CD14-positive monocyte (primary cell): ENCODE data around the gene SYT7. TPM values are rescaled to one million over a fixed set of nuclear protein-coding genes. Genes with fewer than 3 reads are reported as not detected.

ENCODE experiments used
- DNase-seq, 3 donors: peaks; one replicate each; pipeline ENCODE4 v3.0.0-alpha.2; 2011 to 2022
- H2AFZ ChIP-seq: 2 replicates; pipeline ENCODE4 v1.6.0; 2012; ENCODE audit warnings: mild to moderate bottlenecking, low read depth, low read length, inconsistent platforms; ENCODE audit not compliant: insufficient read depth, poor library complexity, severe bottlenecking
- H3K27ac ChIP-seq, 2 donors: 1 replicate in 1 of 2; 2 replicates in 1 of 2; pipeline ENCODE4 v1.5.1; 2012 to 2013; ENCODE audit warnings: low read length in 2 of 2, control low read depth in 1 of 2, inconsistent platforms in 1 of 2, low read depth in 1 of 2, mild to moderate bottlenecking in 1 of 2
- H3K27me3 ChIP-seq, 2 donors: one replicate each; pipeline versions ENCODE4 v1.6.0 to v1.6.1; 2011 to 2013; ENCODE audit warnings: low read length in 2 of 2; ENCODE audit not compliant: control insufficient read depth in 2 of 2, insufficient read depth in 2 of 2
- H3K36me3 ChIP-seq, 2 donors: replicated peaks in 1 of 2; 1 replicate in 1 of 2; 2 replicates in 1 of 2; pipeline versions ENCODE4 v1.5.1 to v1.6.1; 2012 to 2013; ENCODE audit warnings: low read length in 2 of 2, control low read depth in 1 of 2, inconsistent platforms in 1 of 2, mild to moderate bottlenecking in 1 of 2; ENCODE audit not compliant: insufficient read depth in 2 of 2, control insufficient read depth in 1 of 2
- H3K4me1 ChIP-seq, 2 donors: 1 replicate in 1 of 2; 2 replicates in 1 of 2; pipeline versions ENCODE4 v1.5.1 to v1.6.1; 2012 to 2013; ENCODE audit warnings: low read length in 2 of 2, control low read depth in 1 of 2, inconsistent platforms in 1 of 2, mild to moderate bottlenecking in 1 of 2, moderate library complexity in 1 of 2; ENCODE audit not compliant: insufficient read depth in 2 of 2, control insufficient read depth in 1 of 2
- H3K4me2 ChIP-seq: replicated peaks from 2 replicates; pipeline ENCODE3; 2012; ENCODE audit warnings: low read length, moderate library complexity, mild to moderate bottlenecking; ENCODE audit not compliant: poor library complexity, severe bottlenecking; ENCODE audit errors: extremely low read depth
- H3K4me3 ChIP-seq, 3 experiments: fragments of 200-600 bp in 1 of 3; sonication (generic) in 1 of 3; replicated peaks in 1 of 3; 1 replicate in 2 of 3; 2 replicates in 1 of 3; pipeline ENCODE4 v1.5.1; 2011 to 2013; ENCODE audit warnings: low read length in 3 of 3, mild to moderate bottlenecking in 3 of 3, control low read depth in 2 of 3, low read depth in 2 of 3, inconsistent platforms in 1 of 3, moderate library complexity in 1 of 3
- H3K79me2 ChIP-seq: 2 replicates; pipeline ENCODE4 v1.6.0; 2012; ENCODE audit warnings: mild to moderate bottlenecking, control low read depth, inconsistent platforms, low read length, moderate library complexity; ENCODE audit not compliant: insufficient read depth
- H3K9ac ChIP-seq: 2 replicates; pipeline ENCODE4 v1.6.0; 2017; ENCODE audit warnings: low read length, mild to moderate bottlenecking; ENCODE audit not compliant: insufficient read depth, poor library complexity, severe bottlenecking
- H3K9me3 ChIP-seq, 2 donors: replicated peaks in 1 of 2; 1 replicate in 1 of 2; 2 replicates in 1 of 2; pipeline versions ENCODE4 v1.5.1 to v1.6.1; 2012 to 2013; ENCODE audit warnings: low read length in 2 of 2, control low read depth in 1 of 2; ENCODE audit not compliant: control insufficient read depth in 1 of 2, insufficient read depth in 1 of 2
- H4K20me1 ChIP-seq: 2 replicates; pipeline ENCODE4 v1.6.0; 2012; ENCODE audit warnings: mild to moderate bottlenecking, low read length, control low read depth, moderate library complexity; ENCODE audit not compliant: insufficient read depth
- H3K27ac Mint-ChIP-seq, 7 donors: one replicate each; pipeline ENCODE4 v1.8.0; 2020; ENCODE audit warnings: mild to moderate bottlenecking in 7 of 7, mixed read lengths in 7 of 7, moderate library complexity in 6 of 7, inconsistent platforms in 2 of 7
- H3K27me3 Mint-ChIP-seq, 3 donors: one replicate each; pipeline ENCODE4 v1.8.0; 2021 to 2022; ENCODE audit warnings: low read depth in 3 of 3, mild to moderate bottlenecking in 3 of 3, mixed read lengths in 3 of 3, moderate library complexity in 3 of 3, inconsistent platforms in 1 of 3
- H3K36me3 Mint-ChIP-seq, 2 donors: one replicate each; pipeline ENCODE4 v1.8.0; 2020; ENCODE audit warnings: mixed read lengths in 2 of 2, inconsistent platforms in 1 of 2, mild to moderate bottlenecking in 1 of 2
- H3K4me1 Mint-ChIP-seq: one replicate; pipeline ENCODE4 v1.8.0; 2020; ENCODE audit warnings: mild to moderate bottlenecking, mixed read lengths
- H3K4me3 Mint-ChIP-seq, 2 donors: one replicate each; pipeline ENCODE4 v1.8.0; 2020; ENCODE audit warnings: mild to moderate bottlenecking in 2 of 2, mixed read lengths in 2 of 2, moderate library complexity in 1 of 2
- H3K9me3 Mint-ChIP-seq, 7 donors: one replicate each; pipeline ENCODE4 v1.8.0; 2020 to 2022; ENCODE audit warnings: mixed read lengths in 7 of 7, mild to moderate bottlenecking in 6 of 7, moderate library complexity in 6 of 7, inconsistent platforms in 2 of 7
- CTCF ChIP-seq: fragments of 200-600 bp; IDR thresholded peaks from one replicate; pipeline ENCODE4 v1.8.0; 2022; ENCODE audit warnings: antibody characterized with exemption, mild to moderate bottlenecking
- WGBS: methylation state at CpG from one replicate; pipeline ENCODE4 v1.1.5; 2013; ENCODE audit warnings: missing lambda C conversion rate; ENCODE audit not compliant: insufficient coverage; 5-methylcytosine and 5-hydroxymethylcytosine counted together
- intact Hi-C, 2 donors: fragments of 100-400 bp; cut with micrococcal nuclease; formaldehyde crosslinking; loops; one replicate each; pipeline versions ENCODE4 v1.15.0 to v1.15.1; 2023
- polyA plus RNA-seq, 3 donors: library from polyadenylated mRNA; depleted of rRNA in 1 of 3; unstranded in 2 of 3; stranded (reverse) in 1 of 3; fragments of 300-500 nt in 2 of 3; fragments of >200 nt in 1 of 3; fragmentation: Illumina TruSeq in 2 of 3; gene quantifications; 1 replicate in 2 of 3; 2 replicates in 1 of 3; pipeline ENCODE4 v1.2.3, GENCODE V29; 2012 to 2021

Gene SYT7
- polyA plus RNA-seq, 3 donors, result not detected

- TF ChIP-seq CTCF, result no peak
- H3K79me2 ChIP-seq, result no peaks in the 10 kb centered on the region
- no peak overlapping the region for H3K27ac ChIP-seq
- intact Hi-C loops, result no loop called here
- DNase-seq, result no peak
- Mint-ChIP-seq H3K36me3 (no peaks in the 10 kb centered on the region), H3K27me3 (peaks cover 2 to 17% (median 13%) of the 10 kb centered on the region in 3 donors), H3K4me3 (no peak overlapping the region), H3K4me1 (no peaks in the 10 kb centered on the region), H3K9me3 (peaks cover 0 to 2% (median 0%) of the 10 kb centered on the region in 7 donors), H3K27ac (no peak overlapping the region)
- H3K36me3 ChIP-seq, result no peaks in the 10 kb centered on the region
- no peak overlapping the region for H3K9ac ChIP-seq
- no peak overlapping the region for H3K4me2 ChIP-seq
- no peaks in the 10 kb centered on the region for H3K9me3 ChIP-seq
- WGBS, result 62% methylated on average over 8 of the region's 14 CpGs
- H2AFZ ChIP-seq, result no peak overlapping the region
- no peaks in the 10 kb centered on the region for H3K27me3 ChIP-seq
- no peaks in the 10 kb centered on the region for H3K4me1 ChIP-seq
- no peak overlapping the region for H3K4me3 ChIP-seq
- no peaks in the 10 kb centered on the region for H4K20me1 ChIP-seq
These were observed 52.8 kb downstream of the SYT7 start for GRCh38 chr11:61528114-61528513.

- H3K27me3 ChIP-seq, result no peaks in the 10 kb centered on the region
- WGBS, result 93% methylated on average over 8 of the region's 20 CpGs
- H3K4me3 ChIP-seq, result no peak overlapping the region
- no peaks in the 10 kb centered on the region for H4K20me1 ChIP-seq
- Mint-ChIP-seq H3K9me3 (peaks cover 0 to 2% (median 0%) of the 10 kb centered on the region in 7 donors), H3K4me1 (no peaks in the 10 kb centered on the region), H3K4me3 (no peak overlapping the region), H3K36me3 (no peaks in the 10 kb centered on the region), H3K27me3 (peaks cover 2 to 17% (median 13%) of the 10 kb centered on the region in 3 donors), H3K27ac (no peak overlapping the region)
- no peak for DNase-seq
- intact Hi-C loops, result no loop called here
- H3K4me2 ChIP-seq, result no peak overlapping the region
- no peak for TF ChIP-seq CTCF
- no peak overlapping the region for H3K27ac ChIP-seq
- H3K36me3 ChIP-seq, result no peaks in the 10 kb centered on the region
- no peaks in the 10 kb centered on the region for H3K79me2 ChIP-seq
- H3K9me3 ChIP-seq, result no peaks in the 10 kb centered on the region
- H3K4me1 ChIP-seq, result no peaks in the 10 kb centered on the region
- H2AFZ ChIP-seq, result no peak overlapping the region
- H3K9ac ChIP-seq, result no peak overlapping the region
These were observed 53.7 kb downstream of the SYT7 start for GRCh38 chr11:61526956-61527731.
